HFFc6 (cell line): ENCODE measurements around the gene LAG3. TPM values are rescaled to one million over a fixed set of nuclear protein-coding genes. Genes with fewer than 3 reads are reported as not detected.

Source experiments
- DNase-seq: peaks from one replicate; pipeline ENCODE4 v3.0.0-alpha.2; 2018
- H3K27ac Mint-ChIP-seq: 2 replicates; pipeline ENCODE4 v1.8.0; 2020; ENCODE audit warnings: mild to moderate bottlenecking, mixed read lengths
- H3K27me3 Mint-ChIP-seq: 2 replicates; pipeline ENCODE4 v1.8.0; 2021; ENCODE audit warnings: mild to moderate bottlenecking, moderate library complexity, mixed read lengths; ENCODE audit not compliant: insufficient read depth
- H3K36me3 Mint-ChIP-seq: 2 replicates; pipeline ENCODE4 v1.8.0; 2021; ENCODE audit warnings: low read depth, mixed read lengths
- H3K4me1 Mint-ChIP-seq: 2 replicates; pipeline ENCODE4 v1.8.0; 2020; ENCODE audit warnings: low read depth, mixed read lengths
- H3K4me3 Mint-ChIP-seq: 2 replicates; pipeline ENCODE4 v1.8.0; 2020; ENCODE audit warnings: mild to moderate bottlenecking, moderate library complexity, mixed read lengths
- H3K9me3 Mint-ChIP-seq: 2 replicates; pipeline ENCODE4 v1.8.0; 2020; ENCODE audit warnings: mild to moderate bottlenecking, mixed read lengths
- CTCF ChIP-seq: fragments of 200-600 bp; sonication (generic); IDR thresholded peaks from 2 replicates; pipeline ENCODE4 v1.5.0; 2021; ENCODE audit warnings: antibody characterized with exemption, mild to moderate bottlenecking
- total RNA-seq, 6 experiments: library from RNA; stranded (reverse); fragmentation: NEBNext Ultra II Directional; extraction: Animal tissue kit (Norgen Biotek cat#: 25700); gene quantifications; 2 replicates in 1 of 6; 3 replicates in 5 of 6; pipeline ENCODE4 v1.2.3, GENCODE V29; 2021

LAG3 gene
- total RNA-seq, 6 experiments from 2014 or later, result 0.15 to 0.64 (median 0.50) TPM

DNA sequence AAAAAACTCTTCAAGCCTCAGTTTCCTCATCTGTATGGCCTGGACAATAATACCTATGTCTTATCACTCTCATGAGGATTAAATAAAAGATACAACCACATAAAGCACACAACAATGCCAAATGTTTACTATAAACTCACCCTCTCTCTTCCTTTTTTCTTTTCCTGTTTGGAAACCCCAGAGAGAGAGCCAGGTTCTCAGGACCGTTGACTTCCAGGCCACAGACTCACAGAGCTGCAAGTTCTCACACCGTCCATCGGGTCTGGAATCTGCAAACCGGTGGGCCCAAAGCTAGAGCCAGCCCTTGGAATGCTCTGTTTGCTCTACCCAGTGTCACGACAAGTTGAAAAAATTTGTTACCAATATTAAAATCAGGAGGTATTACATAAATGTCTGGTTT, 12.4 kb downstream of the LAG3 start:
- Mint-ChIP-seq H3K4me1 (0 out of 2 replicates have a peak, but pooled peaks cover 7% of the 10 kb centered on the region), H3K9me3 (no peaks in the 10 kb centered on the region), H3K36me3 (no peaks in the 10 kb centered on the region), H3K27me3 (peaks cover 3% of the 10 kb centered on the region), H3K4me3 (no peak overlapping the region), H3K27ac (no peak overlapping the region)
- TF ChIP-seq CTCF, result no peak
- DNase-seq, result no peak

DNA sequence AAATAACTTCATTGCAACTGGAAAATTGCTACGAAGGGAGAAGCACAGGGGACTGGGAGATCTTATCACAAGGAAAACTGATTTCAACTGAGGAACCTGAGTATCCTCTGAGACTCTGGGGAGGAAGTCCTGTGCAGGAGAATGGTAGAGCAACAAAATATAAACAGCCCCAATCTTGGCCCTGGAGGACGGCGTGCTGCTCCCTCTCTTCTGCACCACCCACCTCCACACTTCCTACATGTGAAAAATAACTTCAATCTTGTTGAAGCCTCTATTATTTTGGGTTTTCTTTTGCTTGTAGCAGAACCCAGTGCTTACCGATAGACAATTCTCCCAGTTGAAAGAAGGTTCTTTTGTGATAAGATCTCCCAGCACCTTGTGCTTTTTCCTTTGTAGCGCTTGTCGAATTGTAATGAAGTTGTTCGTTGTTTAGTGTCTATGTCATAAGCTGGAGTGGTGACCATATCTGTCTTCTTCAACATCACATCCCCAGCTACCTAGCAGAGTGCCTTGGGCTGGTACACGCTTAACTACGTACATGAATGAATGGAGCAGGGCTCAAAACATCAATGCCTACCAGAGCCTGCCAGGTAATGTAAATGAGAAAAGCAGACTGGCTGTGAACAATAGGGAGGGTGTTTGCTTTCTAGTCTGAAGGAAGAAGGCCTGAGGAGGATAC, 14.2 kb downstream of the LAG3 start:
- no peak for DNase-seq
- no peak overlapping the region for H3K4me3 Mint-ChIP-seq
- H3K4me1 Mint-ChIP-seq, result 0 out of 2 replicates have a peak, but pooled peaks cover 8% of the 10 kb centered on the region
- H3K9me3 Mint-ChIP-seq, result no peaks in the 10 kb centered on the region
- no peak for TF ChIP-seq CTCF
- no peaks in the 10 kb centered on the region for H3K36me3 Mint-ChIP-seq
- no peak overlapping the region for H3K27ac Mint-ChIP-seq
- peaks cover 5% of the 10 kb centered on the region for H3K27me3 Mint-ChIP-seq

DNA sequence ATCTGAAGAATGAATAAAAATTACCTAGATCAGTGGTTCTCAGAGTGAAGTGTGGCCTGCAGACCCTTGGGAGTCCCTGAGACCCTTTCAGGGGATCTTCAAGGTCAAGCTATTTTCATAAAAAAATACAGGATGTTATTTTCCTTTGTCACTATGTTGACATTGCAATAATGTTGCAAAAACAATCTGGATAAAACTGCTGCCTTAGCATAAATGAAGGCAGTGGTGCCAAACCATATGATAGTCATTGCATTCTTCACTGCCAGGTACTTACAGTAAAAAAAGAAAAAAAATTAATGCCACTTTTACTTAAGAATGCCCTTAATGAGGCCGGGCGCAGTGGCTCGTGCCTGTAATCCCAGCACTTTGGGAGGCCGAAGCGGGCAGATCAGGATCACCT, 15.0 kb downstream of the LAG3 start:
- no peak for DNase-seq
- Mint-ChIP-seq H3K4me1 (peaks cover 11% of the 10 kb centered on the region), H3K4me3 (no peak overlapping the region), H3K27ac (no peak overlapping the region), H3K9me3 (no peaks in the 10 kb centered on the region), H3K27me3 (peaks cover 8% of the 10 kb centered on the region), H3K36me3 (no peaks in the 10 kb centered on the region)
- TF ChIP-seq CTCF, result no peak

DNA sequence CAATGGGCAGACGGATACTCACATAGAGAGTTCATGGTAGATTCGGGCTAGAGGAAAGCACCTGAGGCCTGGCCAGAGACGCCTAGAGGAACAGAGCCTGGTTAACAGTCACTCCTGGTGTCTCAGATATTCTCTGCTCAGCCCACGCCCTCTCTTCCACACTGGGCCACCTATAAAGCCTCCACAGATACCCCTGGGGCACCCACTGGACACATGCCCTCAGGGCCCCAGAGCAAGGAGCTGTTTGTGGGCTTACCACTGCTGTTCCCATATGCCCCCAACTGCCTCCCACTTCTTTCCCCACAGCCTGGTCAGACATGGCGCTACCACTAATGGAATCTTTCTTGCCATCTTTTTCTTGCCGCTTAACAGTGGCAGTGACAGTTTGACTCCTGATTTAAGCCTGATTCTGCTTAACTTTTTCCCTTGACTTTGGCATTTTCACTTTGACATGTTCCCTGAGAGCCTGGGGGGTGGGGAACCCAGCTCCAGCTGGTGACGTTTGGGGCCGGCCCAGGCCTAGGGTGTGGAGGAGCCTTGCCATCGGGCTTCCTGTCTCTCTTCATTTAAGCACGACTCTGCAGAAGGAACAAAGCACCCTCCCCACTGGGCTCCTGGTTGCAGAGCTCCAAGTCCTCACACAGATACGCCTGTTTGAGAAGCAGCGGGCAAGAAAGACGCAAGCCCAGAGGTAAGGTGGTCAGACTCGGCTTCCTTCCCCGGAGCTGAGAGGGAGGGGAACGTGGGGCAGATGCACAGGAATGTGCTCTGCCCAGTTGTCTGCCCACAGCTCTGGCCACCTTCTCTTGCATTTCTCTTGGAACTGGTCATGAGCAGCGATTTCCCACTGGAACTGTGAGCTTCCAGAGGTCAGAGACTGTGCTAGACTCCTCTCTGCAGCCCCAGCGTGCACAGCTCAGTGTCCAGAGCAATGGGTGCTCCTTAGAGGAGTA, 16.9 kb downstream of the LAG3 start, which contains the start of gene CD4:
Gene CD4 (plus strand): TSS at position 557 of the 953 bp plus-strand sequence. CDS start 10,611 bp downstream, outside the sequence.
- no peak within 1 kb of the TSS for H3K27ac Mint-ChIP-seq
- peaks cover 12% of the 10 kb centered on the region for H3K27me3 Mint-ChIP-seq
- H3K4me3 Mint-ChIP-seq, result no peak within 1 kb of the TSS
- H3K9me3 Mint-ChIP-seq, result no peaks in the 10 kb centered on the region
- H3K36me3 Mint-ChIP-seq, result no peaks in the 10 kb centered on the region
- no peak for TF ChIP-seq CTCF
- H3K4me1 Mint-ChIP-seq, result peaks cover 18% of the 10 kb centered on the region
- no peak for DNase-seq

DNA sequence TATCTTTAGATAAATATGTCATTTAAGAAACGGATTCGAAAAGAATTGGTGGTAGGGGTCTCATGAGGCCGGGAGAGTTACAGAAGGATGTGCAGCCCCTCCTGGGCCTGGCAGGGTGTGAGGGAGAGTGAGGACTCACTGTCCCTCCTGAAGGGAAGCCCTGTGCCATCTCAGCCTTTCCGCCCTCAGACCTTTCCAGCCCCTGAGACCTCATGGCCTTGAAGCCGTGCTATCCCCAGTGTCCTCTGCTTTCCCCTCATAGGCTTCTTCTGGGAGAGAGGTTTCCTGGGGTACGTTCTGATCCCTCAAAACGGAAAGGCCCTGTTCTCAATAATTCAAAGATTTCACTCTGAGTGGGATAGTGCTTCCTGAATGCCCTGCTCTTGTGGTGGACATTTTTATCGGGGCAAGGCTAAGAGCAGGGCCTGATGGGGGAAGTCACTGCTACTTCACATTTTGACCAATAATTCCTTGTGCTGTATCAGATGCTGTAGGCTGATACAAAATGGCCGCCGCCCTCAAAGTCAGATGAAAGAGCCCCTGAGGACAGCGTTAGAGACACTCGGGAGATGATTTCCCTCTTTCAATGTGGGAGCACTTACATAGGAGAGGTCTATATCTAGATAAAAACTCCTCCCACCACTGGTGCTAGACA, 18.3 kb downstream of the LAG3 start:
- Mint-ChIP-seq H3K36me3 (no peaks in the 10 kb centered on the region), H3K27me3 (peaks cover 20% of the 10 kb centered on the region), H3K27ac (no peak overlapping the region), H3K9me3 (no peaks in the 10 kb centered on the region), H3K4me3 (no peak overlapping the region), H3K4me1 (peaks cover 18% of the 10 kb centered on the region)
- no peak for TF ChIP-seq CTCF
- no peak for DNase-seq
